IMR-90 (cell line): Measurements from ENCODE around the gene FARSB. TPM values are rescaled to one million over a fixed set of nuclear protein-coding genes. Genes with fewer than 3 reads are reported as not detected.

Experiments used
- ATAC-seq: fragments of 200-7000 bp; cut with Tn5 transposase; 2 replicates; pipeline ENCODE4 v1.9.1; 2020; ENCODE audit warnings: low read depth, mild to moderate bottlenecking, moderate library complexity
- BruUV-seq: library from RNA; stranded (reverse); fragments of 400-500 nt; replicated peaks from 2 replicates; lab custom pipeline; 2021; lab: Mats Ljungman, UMichigan
- CTCF ChIA-PET: fragments of 300-600 bp; formaldehyde crosslinking; extraction: SDS; loops from one replicate; lab custom pipeline; 2021; ENCODE audit warnings: antibody characterized with exemption; lab: Yijun Ruan, JAX
- POLR2A ChIA-PET: fragments of 300-600 bp; sonication (Branson Sonifier 250); formaldehyde crosslinking; loops from one replicate; lab custom pipeline; 2022; ENCODE audit warnings: antibody characterized with exemption; ENCODE audit not compliant: unreplicated experiment; lab: Charles Lee
- DNase-seq: peaks from one replicate; pipeline ENCODE4 v3.0.0; 2013
- H2AFZ ChIP-seq: replicated peaks from 2 replicates; pipeline ENCODE3; 2013; ENCODE audit warnings: low read length, mild to moderate bottlenecking; ENCODE audit not compliant: poor library complexity
- H2AK5ac ChIP-seq: 2 replicates; pipeline ENCODE4 v1.6.1; 2013; ENCODE audit warnings: low read depth, low read length, inconsistent platforms
- H2AK9ac ChIP-seq: replicated peaks from 2 replicates; pipeline ENCODE3; 2013; ENCODE audit warnings: mild to moderate bottlenecking, low read depth, low read length, moderate library complexity; ENCODE audit not compliant: poor library complexity
- H2BK120ac ChIP-seq: 2 replicates; pipeline ENCODE4 v1.6.1; 2013; ENCODE audit warnings: low read depth, low read length, inconsistent platforms
- H2BK15ac ChIP-seq: 3 replicates; pipeline ENCODE4 v1.6.1; 2013; ENCODE audit warnings: low read depth, low read length, inconsistent platforms
- H2BK20ac ChIP-seq: 2 replicates; pipeline ENCODE4 v1.6.1; 2013; ENCODE audit warnings: low read depth, mild to moderate bottlenecking, inconsistent platforms, low read length, moderate library complexity
- H2BK5ac ChIP-seq: 2 replicates; pipeline ENCODE4 v1.6.1; 2013; ENCODE audit warnings: mild to moderate bottlenecking, low read depth, low read length, inconsistent platforms; ENCODE audit not compliant: poor library complexity, severe bottlenecking
- H3K14ac ChIP-seq: replicated peaks from 2 replicates; pipeline ENCODE4 v1.6.1; 2013; ENCODE audit warnings: low read depth, low read length, inconsistent platforms
- H3K18ac ChIP-seq: 2 replicates; pipeline ENCODE4 v1.6.1; 2013; ENCODE audit warnings: low read depth, low read length, control low read depth
- H3K23ac ChIP-seq: 2 replicates; pipeline ENCODE4 v1.6.1; 2013; ENCODE audit warnings: low read depth, low read length, inconsistent platforms
- H3K27ac ChIP-seq: 2 replicates; pipeline ENCODE4 v1.5.1; 2013; ENCODE audit warnings: mild to moderate bottlenecking, control low read depth, low read length; ENCODE audit not compliant: insufficient read depth
- H3K27me3 ChIP-seq: 2 replicates; pipeline ENCODE4 v1.6.1; 2013; ENCODE audit warnings: low read length; ENCODE audit not compliant: control insufficient read depth, insufficient read depth
- H3K36me3 ChIP-seq: 2 replicates; pipeline ENCODE4 v1.6.1; 2013; ENCODE audit warnings: low read length, mixed read lengths; ENCODE audit not compliant: control insufficient read depth, insufficient read depth
- H3K4ac ChIP-seq: 2 replicates; pipeline ENCODE4 v1.6.1; 2013; ENCODE audit warnings: low read depth, low read length, inconsistent platforms
- H3K4me1 ChIP-seq: 2 replicates; pipeline ENCODE4 v1.6.1; 2013; ENCODE audit warnings: low read length, mixed read lengths; ENCODE audit not compliant: control insufficient read depth, insufficient read depth
- H3K4me2 ChIP-seq: 2 replicates; pipeline ENCODE4 v1.6.1; 2013; ENCODE audit warnings: low read depth, mild to moderate bottlenecking, control low read depth, low read length, moderate library complexity
- H3K4me3 ChIP-seq: 2 replicates; pipeline ENCODE4 v1.5.1; 2013; ENCODE audit warnings: low read depth, mild to moderate bottlenecking, control low read depth, low read length, moderate library complexity; ENCODE audit not compliant: insufficient read depth
- H3K56ac ChIP-seq: 2 replicates; pipeline ENCODE4 v1.6.1; 2013; ENCODE audit warnings: low read length, inconsistent platforms; ENCODE audit not compliant: insufficient read depth; ENCODE audit errors: extremely low read depth
- H3K79me1 ChIP-seq, 2 experiments: 2 replicates each; pipeline ENCODE4 v1.6.1; 2013; ENCODE audit warnings: low read length in 2 of 2, inconsistent platforms in 1 of 2, low read depth in 1 of 2
- H3K9ac ChIP-seq: 2 replicates; pipeline ENCODE4 v1.6.1; 2013; ENCODE audit warnings: low read depth, low read length, control low read depth
- H3K9me1 ChIP-seq: 2 replicates; pipeline ENCODE4 v1.6.1; 2013; ENCODE audit warnings: low read length, inconsistent platforms; ENCODE audit not compliant: insufficient read depth
- H3K9me3 ChIP-seq: 2 replicates; pipeline ENCODE4 v1.6.1; 2013; ENCODE audit warnings: low read length; ENCODE audit not compliant: control insufficient read depth, insufficient read depth
- H4K20me1 ChIP-seq: 2 replicates; pipeline ENCODE4 v1.6.1; 2013; ENCODE audit warnings: low read length, inconsistent platforms; ENCODE audit not compliant: insufficient read depth
- H4K5ac ChIP-seq: 2 replicates; pipeline ENCODE4 v1.6.1; 2013; ENCODE audit warnings: mild to moderate bottlenecking, low read depth, low read length, control low read depth
- H4K8ac ChIP-seq, 2 experiments: 2 replicates each; pipeline ENCODE4 v1.6.1; 2013; ENCODE audit warnings: low read depth in 2 of 2, low read length in 2 of 2, control low read depth in 1 of 2, inconsistent platforms in 1 of 2
- H4K91ac ChIP-seq: 2 replicates; pipeline ENCODE4 v1.6.1; 2013; ENCODE audit warnings: low read depth, low read length, inconsistent platforms; ENCODE audit not compliant: insufficient read depth
- BHLHE40 ChIP-seq: fragments of 150-350 bp; IDR thresholded peaks from 2 replicates; pipeline ENCODE4 v1.6.1; 2016; ENCODE audit warnings: mild to moderate bottlenecking, low read depth, low read length
- CEBPB ChIP-seq: IDR thresholded peaks from 2 replicates; pipeline ENCODE4 v1.6.1; 2012; ENCODE audit warnings: low read depth, low read length, improper control_type of control experiment
- CHD1 ChIP-seq: IDR thresholded peaks from 2 replicates; pipeline ENCODE4 v1.6.1; 2012; ENCODE audit warnings: low read depth, low read length, improper control_type of control experiment
- CTCF ChIP-seq: conservative IDR thresholded peaks from 2 replicates; pipeline ENCODE4 v1.5.1; 2012; ENCODE audit warnings: mild to moderate bottlenecking, low read depth, low read length, improper control_type of control experiment
- FOS ChIP-seq: fragments of 150-350 bp; IDR thresholded peaks from 2 replicates; pipeline ENCODE4 v1.6.1; 2016; ENCODE audit warnings: low read depth, low read length
- MAFK ChIP-seq: IDR thresholded peaks from 2 replicates; pipeline ENCODE4 v1.6.1; 2012; ENCODE audit warnings: low read depth, low read length, improper control_type of control experiment
- MAZ ChIP-seq: IDR thresholded peaks from 2 replicates; pipeline ENCODE4 v1.6.1; 2012; ENCODE audit warnings: low read depth, mild to moderate bottlenecking, low read length, improper control_type of control experiment, moderate library complexity, borderline replicate concordance
- MXI1 ChIP-seq: IDR thresholded peaks from 2 replicates; pipeline ENCODE4 v1.6.1; 2012; ENCODE audit warnings: low read depth, mild to moderate bottlenecking, low read length, moderate library complexity, borderline replicate concordance
- NFE2L2 ChIP-seq: fragments of 150-350 bp; IDR thresholded peaks from 2 replicates; pipeline ENCODE4 v1.6.1; 2016; ENCODE audit warnings: low read depth, mild to moderate bottlenecking, low read length
- POLR2A ChIP-seq: IDR thresholded peaks from 2 replicates; pipeline ENCODE4 v1.6.1; 2012; ENCODE audit warnings: mild to moderate bottlenecking, low read depth, low read length
- RAD21 ChIP-seq: IDR thresholded peaks from 2 replicates; pipeline ENCODE4 v1.6.1; 2012; ENCODE audit warnings: low read length, improper control_type of control experiment
- RCOR1 ChIP-seq: IDR thresholded peaks from 2 replicates; pipeline ENCODE4 v1.6.1; 2012; ENCODE audit warnings: mild to moderate bottlenecking, low read length, improper control_type of control experiment; ENCODE audit not compliant: insufficient replicate concordance
- RFX5 ChIP-seq: IDR thresholded peaks from 2 replicates; pipeline ENCODE4 v1.8.0; 2012; ENCODE audit warnings: low read depth, mild to moderate bottlenecking, low read length, moderate library complexity
- USF2 ChIP-seq: fragments of 150-350 bp; IDR thresholded peaks from 2 replicates; pipeline ENCODE4 v1.6.1; 2017; ENCODE audit warnings: mild to moderate bottlenecking, antibody characterized with exemption, low read length, low read depth
- WGBS, 2 experiments: methylation state at CpG; one replicate each; pipeline versions ENCODE4 v1.1.5 to v1.1.7; 2013; ENCODE audit warnings: missing lambda C conversion rate in 2 of 2; ENCODE audit not compliant: insufficient read length in 1 of 2; ENCODE audit errors: extremely low coverage in 2 of 2; 5-methylcytosine and 5-hydroxymethylcytosine counted together
- dilution Hi-C: fragments of 300-500 bp; cut with HindIII; formaldehyde crosslinking; loops from one replicate; pipeline ENCODE4 v1.14.3; 2018; ENCODE audit warnings: low sequenced_read_pairs; ENCODE audit not compliant: unreplicated experiment
- in situ Hi-C: fragments of 300-500 bp; cut with MboI; formaldehyde crosslinking; loops from 3 replicates; pipeline ENCODE4 v1.14.3; 2019; ENCODE audit warnings: low sequenced_read_pairs, inconsistent platforms, mixed read lengths
- intact Hi-C: fragments of 100-400 bp; cut with micrococcal nuclease; formaldehyde crosslinking; loops from 2 replicates; pipeline ENCODE4 v1.10.0; 2022
- polyA plus RNA-seq, 3 experiments: library from polyadenylated mRNA; depleted of rRNA; stranded (reverse); fragments of >200 nt; gene quantifications; 2 replicates each; pipeline ENCODE4 v1.2.3, GENCODE V29; 2012; ENCODE audit warnings: low replicate concordance in 1 of 3
- total RNA-seq: library from RNA; depleted of rRNA; stranded (reverse); fragments of >200 nt; gene quantifications from 2 replicates; pipeline ENCODE4 v1.2.3, GENCODE V29; 2012

The FARSB gene
- total and polyA plus RNA-seq, 2 of the 4 experiments (the other 2 are of a cell fraction): 21.1 to 32.5 TPM

DNA sequence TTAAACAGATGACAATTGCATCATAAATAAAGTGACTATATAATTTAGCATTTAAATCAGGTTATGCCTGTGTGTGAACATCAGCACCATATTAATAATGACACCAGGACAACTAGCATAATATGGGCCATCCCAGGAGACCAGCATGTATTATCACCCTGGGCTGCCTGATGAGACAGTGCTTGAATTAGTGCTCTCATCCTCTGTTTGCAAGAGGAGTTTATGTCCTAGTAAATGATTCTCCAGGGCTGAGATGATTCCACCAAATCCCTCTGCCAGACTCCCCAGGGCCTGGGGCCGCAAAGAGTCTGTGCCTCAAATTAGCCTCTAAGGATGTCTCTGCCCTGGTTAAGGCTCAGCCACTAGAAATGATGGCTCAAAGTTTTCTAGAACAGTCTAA is 133.8 kb downstream of the FARSB start:
- H3K36me3 ChIP-seq: no peaks in the 10 kb centered on the region
- no peak overlapping the region for H4K8ac ChIP-seq
- no peak overlapping the region for H2BK120ac ChIP-seq
- ChIA-PET CTCF (no interaction called here), POLR2A (no interaction called here)
- no peak overlapping the region for H2BK15ac ChIP-seq
- no peak overlapping the region for H2AFZ ChIP-seq
- H3K4me1 ChIP-seq: no peaks in the 10 kb centered on the region
- WGBS, 2 experiments: no CpG with 5 or more reads among the region's 1 CpG
- H2BK5ac ChIP-seq: no peak overlapping the region
- H3K27me3 ChIP-seq: no peaks in the 10 kb centered on the region
- H2AK5ac ChIP-seq: no peak overlapping the region
- DNase-seq (no peak), ATAC-seq (no peak)
- no peak overlapping the region for H3K4me2 ChIP-seq
- no peak overlapping the region for H3K23ac ChIP-seq
- H3K9me3 ChIP-seq: no peaks in the 10 kb centered on the region
- no peaks in the 10 kb centered on the region for H3K79me1 ChIP-seq
- H3K9ac ChIP-seq: no peak overlapping the region
- no peak overlapping the region for H3K14ac ChIP-seq
- H3K4me3 ChIP-seq: no peak overlapping the region
- in situ Hi-C loops (no loop called here), intact Hi-C loops (no loop called here), dilution Hi-C loops (no loop called here)
- TF ChIP-seq BHLHE40: no peak
- no peak for TF ChIP-seq RCOR1
- TF ChIP-seq RAD21: no peak
- TF ChIP-seq RFX5: no peak
- no peak for TF ChIP-seq CTCF
- TF ChIP-seq CEBPB: no peak
- TF ChIP-seq POLR2A: no peak
- TF ChIP-seq NFE2L2: no peak
- no peak for TF ChIP-seq MAFK
- TF ChIP-seq MXI1: no peak
- TF ChIP-seq CHD1: no peak
- no peak for TF ChIP-seq USF2
- no peak for TF ChIP-seq FOS
- TF ChIP-seq MAZ: no peak
- no peak overlapping the region for H3K56ac ChIP-seq
- no peaks in the 10 kb centered on the region for H4K20me1 ChIP-seq
- H4K91ac ChIP-seq: no peak overlapping the region
- H2BK20ac ChIP-seq: no peak overlapping the region
- H4K5ac ChIP-seq: no peak overlapping the region
- no TSS peak for BruUV-seq
- H3K4ac ChIP-seq: no peak overlapping the region
- no peak overlapping the region for H3K18ac ChIP-seq
- no peak overlapping the region for H2AK9ac ChIP-seq
- no peaks in the 10 kb centered on the region for H3K9me1 ChIP-seq
- H3K27ac ChIP-seq: no peak overlapping the region
